Heart left ventricle (tissue), 16 donors: ENCODE measurements around the gene KRT3. TPM values are rescaled to one million over a fixed set of nuclear protein-coding genes. Genes with fewer than 3 reads are reported as not detected.

Experiments used
- ATAC-seq, 4 donors: fragments of 200-7000 bp; cut with Tn5 transposase; one replicate each; pipeline ENCODE4 v1.9.1; 2020 to 2022; ENCODE audit warnings: moderate library complexity in 4 of 4, mild to moderate bottlenecking in 3 of 4, moderate number of reproducible peaks in 1 of 4
- DNase-seq, 5 donors: peaks; one replicate each; pipeline ENCODE4 v3.0.0-alpha.2; 2020
- H3K27ac ChIP-seq, 12 donors: fragments of 200-600 bp; sonication (generic) in 4 of 12; one replicate each; pipeline versions ENCODE4 v1.5.0 to v1.8.0; 2016 to 2022; ENCODE audit warnings: mild to moderate bottlenecking in 2 of 12
- H3K27me3 ChIP-seq, 9 donors: fragments of 200-600 bp; sonication (generic) in 2 of 9; one replicate each; pipeline versions ENCODE4 v1.5.1 to v1.8.0; 2016 to 2022; ENCODE audit warnings: mild to moderate bottlenecking in 3 of 9
- H3K36me3 ChIP-seq, 9 donors: fragments of 200-600 bp; sonication (generic) in 2 of 9; one replicate each; pipeline versions ENCODE4 v1.5.0 to v1.8.0; 2018 to 2022; ENCODE audit warnings: mild to moderate bottlenecking in 2 of 9
- H3K4me1 ChIP-seq, 12 donors: fragments of 200-600 bp; sonication (generic) in 4 of 12; one replicate each; pipeline versions ENCODE4 v1.5.0 to v1.8.0; 2016 to 2022; ENCODE audit warnings: mild to moderate bottlenecking in 3 of 12
- H3K4me3 ChIP-seq, 12 donors: fragments of 200-600 bp; sonication (generic) in 4 of 12; one replicate each; pipeline versions ENCODE4 v1.5.0 to v1.8.0; 2017 to 2022; ENCODE audit warnings: mild to moderate bottlenecking in 9 of 12, moderate library complexity in 4 of 12
- H3K9me3 ChIP-seq, 12 donors: fragments of 200-600 bp; sonication (generic) in 4 of 12; one replicate each; pipeline versions ENCODE4 v1.5.0 to v1.8.0; 2016 to 2022; ENCODE audit warnings: mild to moderate bottlenecking in 1 of 12
- CTCF ChIP-seq, 12 donors: fragments of 200-600 bp; sonication (generic) in 4 of 12; IDR thresholded peaks; one replicate each; pipeline versions ENCODE4 v1.5.0 to v1.8.0; 2018 to 2022; ENCODE audit warnings: antibody characterized with exemption in 12 of 12, mild to moderate bottlenecking in 5 of 12
- POLR2A ChIP-seq, 2 donors: fragments of 450-650 bp; IDR thresholded peaks; one replicate each; pipeline ENCODE4 v1.6.1; 2017; ENCODE audit warnings: antibody characterized with exemption in 2 of 2, mild to moderate bottlenecking in 2 of 2, moderate library complexity in 2 of 2
- WGBS, 4 donors: extraction: QIAGEN DNeasy Blood & Tissue Kit in 2 of 4; methylation state at CpG; one replicate each; pipeline versions ENCODE4 v1.1.5 to v1.1.7; 2013 to 2018; 5-methylcytosine and 5-hydroxymethylcytosine counted together
- intact Hi-C, 10 donors: fragments of 100-400 bp; cut with DNase I; formaldehyde crosslinking; loops; one replicate each; pipeline versions ENCODE4 v1.11.1 to v1.14.2; 2022
- polyA plus RNA-seq, 2 donors: library from polyadenylated mRNA; stranded (reverse); fragments of 200-250 nt; gene quantifications; one replicate each; pipeline ENCODE4 v1.2.3, GENCODE V29; 2013
- total RNA-seq, 9 donors: library from RNA; depleted of rRNA in 2 of 9; stranded (reverse); fragments of >200 nt in 2 of 9; fragmentation: NEBNext Ultra II Directional in 3 of 9; extraction: Animal tissue kit (Norgen Biotek cat#: 25700) in 3 of 9; gene quantifications; one replicate each; pipeline versions ENCODE4 v1.1.0 to v1.2.4, GENCODE V29; 2016 to 2023
- donor health status: ischemic (EF 13 %, LVEDD 7.1; RV severe dilation, severe dysfunction).
- donor health status: healthy with polysubstance abuse.
- donor health status: DM: no; HTN: yes; CAD: no.
- donor health status: DM: no; HTN: no; CAD: no.
- donor health status: ischemic (EF 25% LVEDD 6.9; RV normal size, moderate dysfunction).
- donor health status: ischemic (EF 25% LVEDD 5.7; RV mildly dilated, moderate dysfunction).
- donor health status: healthy.
- donor health status: DM: yes; HTN: yes; CAD: no.
- donor health status: ischemic (EF 35%, LVEDD 5.7; RV mildly dilated, moderate dysfunction).
- donor health status: nonischemic (EF 11% LVEDD 7.7; RV severe dilation, severe dysfunction).
- donor health status: DM: yes; HTN: yes; CAD: no.
- donor health status: PGD.
- donor health status: ischemic (EF 29% LVEDD 5.4; RV normal size, mild dysfunction).
- donor health status: nonischemic (EF 23%, LVEDD 6.1; RV moderate dilation, normal function).

KRT3 gene
- total and polyA plus RNA-seq, 11 donors = not detected

- H3K27me3 ChIP-seq = peaks cover 0 to 16% (median 0%) of the 10 kb centered on the region in 9 donors
- DNase-seq (no peak), ATAC-seq (no peak)
- no peaks in the 10 kb centered on the region for H3K36me3 ChIP-seq
- TF ChIP-seq POLR2A (IDR thresholded peaks at IDR 0.05) = no peak
- no peak for TF ChIP-seq CTCF (IDR thresholded peaks at IDR 0.05)
- intact Hi-C loops = no loop called here
- H3K4me1 ChIP-seq = no peaks in the 10 kb centered on the region
- H3K27ac ChIP-seq = no peak overlapping the region
- H3K9me3 ChIP-seq = no peaks in the 10 kb centered on the region
- H3K4me3 ChIP-seq = no peak overlapping the region
- WGBS, 4 donors = 81 to 89% (median 83%) methylated on average over 16 of the region's 16 CpGs
Observed at GRCh38 chr12:52807544-52808470, 11.9 kb upstream of the KRT3 start.

GRCh38 chr12:52806821-52807543 is 11.1 kb upstream of the KRT3 start:
- no peaks in the 10 kb centered on the region for H3K4me1 ChIP-seq
- H3K4me3 ChIP-seq = no peak overlapping the region
- no peak overlapping the region for H3K27ac ChIP-seq
- DNase-seq (no peak), ATAC-seq (no peak)
- H3K36me3 ChIP-seq = no peaks in the 10 kb centered on the region
- TF ChIP-seq CTCF (IDR thresholded peaks at IDR 0.05) (no peak), POLR2A (IDR thresholded peaks at IDR 0.05) (no peak)
- peaks cover 0 to 16% (median 0%) of the 10 kb centered on the region in 9 donors for H3K27me3 ChIP-seq
- H3K9me3 ChIP-seq = no peaks in the 10 kb centered on the region
- intact Hi-C loops = no loop called here
- 82 to 89% (median 86%) methylated on average over 10 to 11 of the region's 11 CpGs for WGBS, 4 donors

- no peaks in the 10 kb centered on the region for H3K4me1 ChIP-seq
- no peak overlapping the region for H3K27ac ChIP-seq
- no peak for TF ChIP-seq CTCF (IDR thresholded peaks at IDR 0.05)
- no peak for TF ChIP-seq POLR2A (IDR thresholded peaks at IDR 0.05)
- H3K36me3 ChIP-seq = no peaks in the 10 kb centered on the region
- no peak for DNase-seq
- WGBS, 4 donors = 88 to 99% (median 94%) methylated on average over 3 of the region's 3 CpGs
- intact Hi-C loops = no loop called here
- H3K27me3 ChIP-seq = peaks cover 0 to 16% (median 0%) of the 10 kb centered on the region in 9 donors
- H3K9me3 ChIP-seq = no peaks in the 10 kb centered on the region
- no peak overlapping the region for H3K4me3 ChIP-seq
- ATAC-seq = no peak
Observed at GRCh38 chr12:52806169-52806811, 10.4 kb upstream of the KRT3 start.

- intact Hi-C loops = no loop called here
- no peak for DNase-seq
- Histone ChIP-seq H3K27me3 (peaks cover 0 to 16% (median 0%) of the 10 kb centered on the region in 9 donors), H3K4me1 (no peaks in the 10 kb centered on the region), H3K36me3 (no peaks in the 10 kb centered on the region), H3K9me3 (no peaks in the 10 kb centered on the region), H3K4me3 (no peak overlapping the region), H3K27ac (no peak overlapping the region)
- TF ChIP-seq POLR2A (IDR thresholded peaks at IDR 0.05) (no peak), CTCF (IDR thresholded peaks at IDR 0.05) (no peak)
- ATAC-seq = no peak
- WGBS, 4 donors = 67 to 76% (median 76%) methylated on average over 3 of the region's 3 CpGs
Observed at GRCh38 chr12:52805739-52806138, 9.8 kb upstream of the KRT3 start.
